Kidney epithelial cell (primary cell): ENCODE measurements around the gene S1PR1. TPM values are rescaled to one million over a fixed set of nuclear protein-coding genes. Genes with fewer than 3 reads are reported as not detected.

ENCODE experiments used
- DNase-seq: peaks from one replicate; pipeline ENCODE4 v3.0.0-alpha.2; 2010; ENCODE audit warnings: low read depth
- H3K27me3 ChIP-seq: 2 replicates; pipeline ENCODE4 v1.6.0; 2011; ENCODE audit warnings: low read length; ENCODE audit not compliant: control insufficient read depth, insufficient read depth
- H3K36me3 ChIP-seq: 2 replicates; pipeline ENCODE4 v1.5.1; 2011; ENCODE audit warnings: low read length; ENCODE audit not compliant: control insufficient read depth, insufficient read depth
- H3K4me3 ChIP-seq: 2 replicates; pipeline ENCODE4 v1.5.1; 2011; ENCODE audit warnings: low read depth, mild to moderate bottlenecking, control low read depth, low read length
- CTCF ChIP-seq: IDR thresholded peaks from 2 replicates; pipeline ENCODE4 v1.5.1; 2011; ENCODE audit warnings: mild to moderate bottlenecking, moderate library complexity, low read length, control low read depth, inconsistent platforms; ENCODE audit not compliant: insufficient read depth, poor library complexity, severe bottlenecking
- total RNA-seq: library from RNA; depleted of rRNA; stranded (reverse); fragments of >200 nt; gene quantifications from 2 replicates; pipeline ENCODE4 v1.2.3, GENCODE V29; 2015

Gene S1PR1
- total RNA-seq, 1 donor from 2014 or later, result 2.7 TPM

- no peak for DNase-seq
- no peaks in the 10 kb centered on the region for H3K36me3 ChIP-seq
- H3K4me3 ChIP-seq, result no peak overlapping the region
- no peak for TF ChIP-seq CTCF
- no peaks in the 10 kb centered on the region for H3K27me3 ChIP-seq
Measured at GRCh38 chr1:101278238-101278637, 41.4 kb downstream of the S1PR1 start.

DNA sequence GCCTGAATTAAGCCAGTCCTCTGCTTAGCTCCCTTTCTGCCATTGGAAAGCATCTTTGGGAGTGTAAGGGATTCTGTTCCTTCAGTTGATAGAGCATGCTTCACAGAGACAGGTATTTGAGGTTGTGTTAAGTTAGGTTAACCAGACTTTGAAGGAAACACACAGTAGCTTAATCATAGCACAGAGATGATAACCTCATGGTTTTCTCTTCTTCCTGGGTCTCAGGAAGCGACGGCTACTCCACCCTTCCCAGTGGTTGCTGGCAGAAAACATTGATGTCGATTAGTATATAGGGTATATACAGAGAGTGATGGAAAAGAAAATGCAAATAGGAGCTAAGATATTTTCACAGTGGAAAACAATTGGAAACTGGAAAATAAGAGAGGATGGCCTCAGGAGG is 42.0 kb downstream of the S1PR1 start:
- TF ChIP-seq CTCF, result no peak
- H3K27me3 ChIP-seq, result no peaks in the 10 kb centered on the region
- DNase-seq, result no peak
- no peaks in the 10 kb centered on the region for H3K36me3 ChIP-seq
- H3K4me3 ChIP-seq, result no peak overlapping the region

DNA sequence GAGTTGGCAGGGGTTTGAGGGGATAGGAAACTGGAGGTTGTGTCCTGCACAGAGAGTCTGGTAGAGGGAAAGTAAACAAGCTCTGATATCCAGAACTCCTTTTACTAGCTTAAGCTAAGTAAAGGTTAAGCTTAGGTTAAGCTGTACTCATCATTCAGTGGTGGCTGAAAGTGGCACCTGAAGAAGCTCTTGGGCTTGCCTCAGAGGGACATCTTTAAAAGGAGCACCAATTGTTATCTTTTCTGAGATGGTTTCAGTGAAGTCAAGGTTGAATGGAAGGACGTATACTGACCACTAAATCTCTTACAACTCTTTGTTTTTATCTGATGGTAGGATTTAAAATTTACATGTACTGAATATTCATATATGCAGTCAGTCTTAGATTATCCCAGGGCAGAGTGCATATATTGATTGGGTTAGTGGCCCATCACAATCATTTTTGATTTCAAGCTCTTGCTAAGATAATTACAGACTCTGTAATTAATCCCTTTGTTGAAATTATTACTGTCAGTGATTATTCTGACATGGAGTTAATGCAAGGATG is 43.3 kb downstream of the S1PR1 start:
- no peaks in the 10 kb centered on the region for H3K27me3 ChIP-seq

GRCh38 chr1:101280942-101281654 is 44.3 kb downstream of the S1PR1 start:
- DNase-seq, result no peak
- H3K36me3 ChIP-seq, result no peaks in the 10 kb centered on the region
- no peaks in the 10 kb centered on the region for H3K27me3 ChIP-seq
- H3K4me3 ChIP-seq, result no peak overlapping the region
- TF ChIP-seq CTCF, result no peak

More for the DNA sequence above, 43.3 kb downstream of the S1PR1 start:
- TF ChIP-seq CTCF, result no peak
- no peak for DNase-seq
- Histone ChIP-seq H3K4me3 (no peak overlapping the region), H3K36me3 (no peaks in the 10 kb centered on the region)

DNA sequence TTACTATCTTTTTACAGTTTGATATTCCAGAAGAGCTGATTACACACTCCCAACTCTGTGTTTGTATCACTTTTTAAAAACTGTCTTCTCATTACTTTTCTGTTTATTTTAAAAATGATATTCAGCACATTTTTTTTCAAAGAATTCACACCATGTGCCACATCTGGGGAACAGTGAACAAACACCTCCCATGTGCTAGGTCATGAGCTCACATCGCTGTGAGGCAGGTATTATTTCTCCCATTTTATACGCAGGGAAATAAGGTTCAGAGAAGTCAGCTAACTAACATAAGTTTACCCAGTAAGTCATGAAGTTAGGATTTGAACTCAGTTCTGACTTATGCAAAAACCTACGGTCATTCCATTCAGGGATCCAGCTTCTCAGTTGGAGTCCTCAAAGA is 44.9 kb downstream of the S1PR1 start:
- no peak overlapping the region for H3K4me3 ChIP-seq
- no peaks in the 10 kb centered on the region for H3K36me3 ChIP-seq
- no peaks in the 10 kb centered on the region for H3K27me3 ChIP-seq
- DNase-seq, result no peak
- TF ChIP-seq CTCF, result no peak
